GM12878 (cell line): Measurements from ENCODE around the gene ADAT3.

Experiments used
- ASH2L ChIP-seq: fragments of 300-600, 200-600 bp; sonication (generic); IDR thresholded peaks from 2 replicates; pipeline ENCODE4 v1.6.1; 2017; ENCODE audit warnings: low read depth, mild to moderate bottlenecking, borderline replicate concordance
- BACH1 ChIP-seq: fragments of 450-650 bp; IDR thresholded peaks from 2 replicates; pipeline ENCODE4 v1.6.1; 2017; ENCODE audit warnings: mild to moderate bottlenecking, borderline replicate concordance
- CHD1 ChIP-seq: IDR thresholded peaks from 2 replicates; pipeline ENCODE4 v1.6.1; 2012; ENCODE audit warnings: low read depth, low read length, improper control_type of control experiment
- CTCF ChIP-seq, 3 experiments: IDR thresholded peaks in 2 of 3; conservative IDR thresholded peaks in 1 of 3; 2 replicates each; pipeline ENCODE4 v1.5.1; 2011; ENCODE audit warnings: low read depth in 3 of 3, low read length in 3 of 3, mild to moderate bottlenecking in 3 of 3, control low read depth in 2 of 3, moderate library complexity in 2 of 3, inconsistent platforms in 1 of 3, mixed read lengths in 1 of 3; ENCODE audit not compliant: control insufficient read depth in 2 of 3, insufficient read depth in 1 of 3; ENCODE audit errors: extremely low read depth in 1 of 3
- EZH2 ChIP-seq: IDR thresholded peaks from 2 replicates; pipeline ENCODE4 v1.6.1; 2012; ENCODE audit warnings: low read depth, mild to moderate bottlenecking, control low read depth, inconsistent platforms, low read length, borderline replicate concordance; ENCODE audit not compliant: control insufficient read depth
- JUND ChIP-seq: IDR thresholded peaks from 2 replicates; pipeline ENCODE4 v1.6.1; 2012; ENCODE audit warnings: low read depth, mild to moderate bottlenecking, low read length, improper control_type of control experiment, moderate library complexity
- MYC ChIP-seq: IDR thresholded peaks from 2 replicates; pipeline ENCODE4 v1.6.1; 2011; ENCODE audit warnings: mild to moderate bottlenecking, low read length, moderate library complexity, inconsistent platforms; ENCODE audit not compliant: insufficient read depth, insufficient replicate concordance, insufficient read length, severe bottlenecking
- PBX3 ChIP-seq: IDR thresholded peaks from 2 replicates; pipeline ENCODE4 v1.6.1; 2011; ENCODE audit warnings: mild to moderate bottlenecking, low read depth, low read length, moderate library complexity; ENCODE audit not compliant: insufficient replicate concordance
- PKNOX1 ChIP-seq: fragments of 450-650 bp; IDR thresholded peaks from 2 replicates; pipeline ENCODE4 v1.6.1; 2016; ENCODE audit warnings: mild to moderate bottlenecking
- RBBP5 ChIP-seq: fragments of 200-600 bp; sonication (generic); conservative IDR thresholded peaks from 2 replicates; pipeline ENCODE4 v1.6.1; 2016
- SREBF1 ChIP-seq: IDR thresholded peaks from 2 replicates; pipeline ENCODE4 v1.6.1; 2012; ENCODE audit warnings: mild to moderate bottlenecking, low read length
- SREBF2 ChIP-seq: IDR thresholded peaks from 2 replicates; pipeline ENCODE4 v1.6.1; 2012; ENCODE audit warnings: mild to moderate bottlenecking, low read length
- USF1 ChIP-seq: IDR thresholded peaks from 2 replicates; pipeline ENCODE4 v1.6.1; 2011; ENCODE audit warnings: borderline replicate concordance, low read depth, mild to moderate bottlenecking, moderate library complexity, mixed read lengths, low read length; ENCODE audit not compliant: insufficient read depth; ENCODE audit errors: extremely low read length
- YY1 ChIP-seq: IDR thresholded peaks from 2 replicates; pipeline ENCODE4 v1.6.1; 2011; ENCODE audit warnings: low read depth, mild to moderate bottlenecking, low read length

- no peak for TF ChIP-seq PBX3
- no peak for TF ChIP-seq EZH2
- TF ChIP-seq USF1 = no peak
- no peak for TF ChIP-seq CHD1
- no peak for TF ChIP-seq JUND
- no peak for TF ChIP-seq SREBF2
- TF ChIP-seq MYC = no peak
- TF ChIP-seq PKNOX1 = no peak
- TF ChIP-seq SREBF1 = no peak
- no peak for TF ChIP-seq BACH1
- no peak for TF ChIP-seq CTCF (IDR thresholded peaks at IDR 0.05 in 2 of 3, conservative IDR thresholded peaks at IDR 0.05 in 1 of 3; ENCODE audit: control insufficient read depth in 2 of 3, extremely low read depth in 1 of 3, insufficient read depth in 1 of 3, low read depth in 3 of 3, low read length in 3 of 3)
- no peak for TF ChIP-seq ASH2L
- no peak for TF ChIP-seq YY1
- no peak for TF ChIP-seq RBBP5
Measured at GRCh38 chr19:1947651-1948209, 42.5 kb downstream of the ADAT3 start.
